Activated B cell treated with CpG ODN at 0.5 μM for 24 hours (primary cell): ENCODE results near the gene IL16. TPM values are rescaled to one million over a fixed set of nuclear protein-coding genes. Genes with fewer than 3 reads are reported as not detected.

Experiments
- ATAC-seq: fragments of 200-7000 bp; cut with Tn5 transposase; one replicate; pipeline ENCODE4 v1.10.0; 2021; ENCODE audit warnings: low read depth, mild to moderate bottlenecking, moderate library complexity
- CTCF ChIA-PET: fragments of 350-600 bp; sonication (Branson Sonifier 250); formaldehyde crosslinking; loops from one replicate; lab custom pipeline; 2021; ENCODE audit warnings: antibody characterized with exemption; lab: Charles Lee
- POLR2A ChIA-PET: fragments of 350-600 bp; sonication (Branson Sonifier 250); formaldehyde crosslinking; loops from one replicate; lab custom pipeline; 2021; ENCODE audit warnings: antibody characterized with exemption; lab: Charles Lee
- DNase-seq: peaks from one replicate; pipeline ENCODE4 v3.0.0; 2022
- H3K27ac Mint-ChIP-seq: one replicate; pipeline ENCODE4 v1.8.0; 2020; ENCODE audit warnings: mixed read lengths
- H3K27me3 Mint-ChIP-seq: one replicate; pipeline ENCODE4 v1.8.0; 2021; ENCODE audit warnings: mixed read lengths
- H3K36me3 Mint-ChIP-seq: one replicate; pipeline ENCODE4 v1.8.0; 2021; ENCODE audit warnings: low read depth, mixed read lengths
- H3K4me1 Mint-ChIP-seq: one replicate; pipeline ENCODE4 v1.8.0; 2021; ENCODE audit warnings: mixed read lengths
- H3K4me3 Mint-ChIP-seq: one replicate; pipeline ENCODE4 v1.8.0; 2020; ENCODE audit warnings: mild to moderate bottlenecking, mixed read lengths
- H3K9me3 Mint-ChIP-seq: one replicate; pipeline ENCODE4 v1.8.0; 2020; ENCODE audit warnings: mixed read lengths
- intact Hi-C: fragments of 100-400 bp; cut with micrococcal nuclease; formaldehyde crosslinking; loops from one replicate; pipeline ENCODE4 v1.15.1; 2024
- total RNA-seq: library from RNA; stranded (reverse); gene quantifications from 2 replicates; pipeline ENCODE4 v1.2.3, GENCODE V29; 2022
- TF ChIP-seq, protein P1 (sequence below): fragments of 200-600 bp; IDR thresholded peaks from one replicate; pipeline ENCODE4 v1.8.0; 2022; ENCODE audit warnings: antibody characterized with exemption, mild to moderate bottlenecking

The IL16 gene
- total RNA-seq, 1 donor from 2014 or later, result 206 TPM

GRCh38 chr15:81255315-81255957 lies 58.8 kb downstream of the IL16 start:
- TF ChIP-seq, protein P1, sequence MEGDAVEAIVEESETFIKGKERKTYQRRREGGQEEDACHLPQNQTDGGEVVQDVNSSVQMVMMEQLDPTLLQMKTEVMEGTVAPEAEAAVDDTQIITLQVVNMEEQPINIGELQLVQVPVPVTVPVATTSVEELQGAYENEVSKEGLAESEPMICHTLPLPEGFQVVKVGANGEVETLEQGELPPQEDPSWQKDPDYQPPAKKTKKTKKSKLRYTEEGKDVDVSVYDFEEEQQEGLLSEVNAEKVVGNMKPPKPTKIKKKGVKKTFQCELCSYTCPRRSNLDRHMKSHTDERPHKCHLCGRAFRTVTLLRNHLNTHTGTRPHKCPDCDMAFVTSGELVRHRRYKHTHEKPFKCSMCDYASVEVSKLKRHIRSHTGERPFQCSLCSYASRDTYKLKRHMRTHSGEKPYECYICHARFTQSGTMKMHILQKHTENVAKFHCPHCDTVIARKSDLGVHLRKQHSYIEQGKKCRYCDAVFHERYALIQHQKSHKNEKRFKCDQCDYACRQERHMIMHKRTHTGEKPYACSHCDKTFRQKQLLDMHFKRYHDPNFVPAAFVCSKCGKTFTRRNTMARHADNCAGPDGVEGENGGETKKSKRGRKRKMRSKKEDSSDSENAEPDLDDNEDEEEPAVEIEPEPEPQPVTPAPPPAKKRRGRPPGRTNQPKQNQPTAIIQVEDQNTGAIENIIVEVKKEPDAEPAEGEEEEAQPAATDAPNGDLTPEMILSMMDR, result no peak
- peaks cover 3% of the 10 kb centered on the region for H3K9me3 Mint-ChIP-seq
- CTCF ChIA-PET, result interaction anchor here (0.6 to 4.6 kb wide), 4 partner anchors 11 to 149 kb away, joined by 3 to 25 read pairs (median 3); no protein-coding TSS in a partner anchor
- DNase-seq (no peak), ATAC-seq (no peak)
- peaks cover 22% of the 10 kb centered on the region for H3K27me3 Mint-ChIP-seq
- H3K27ac Mint-ChIP-seq, result no peak overlapping the region
- H3K36me3 Mint-ChIP-seq, result no peaks in the 10 kb centered on the region
- H3K4me3 Mint-ChIP-seq, result no peak overlapping the region
- POLR2A ChIA-PET, result no interaction called here
- no peaks in the 10 kb centered on the region for H3K4me1 Mint-ChIP-seq
- intact Hi-C loops, result no loop called here

- H3K36me3 Mint-ChIP-seq, result no peaks in the 10 kb centered on the region
- peaks cover 2% of the 10 kb centered on the region for H3K9me3 Mint-ChIP-seq
- H3K4me3 Mint-ChIP-seq, result no peak overlapping the region
- H3K27me3 Mint-ChIP-seq, result peaks cover 22% of the 10 kb centered on the region
- intact Hi-C loops, result no loop called here
- ATAC-seq (no peak), DNase-seq (no peak)
- POLR2A ChIA-PET, result interaction anchor here (0.6 kb wide), 1 partner anchor 47 kb away, joined by 3 read pairs; no protein-coding TSS in a partner anchor
- no peak overlapping the region for H3K27ac Mint-ChIP-seq
- H3K4me1 Mint-ChIP-seq, result no peaks in the 10 kb centered on the region
- TF ChIP-seq, protein P1, result no peak
- CTCF ChIA-PET, result interaction anchor here (4.6 kb wide), 1 partner anchor 10 kb away, joined by 25 read pairs; no protein-coding TSS in a partner anchor
Observed at GRCh38 chr15:81255958-81256320, 59.3 kb downstream of the IL16 start.

GRCh38 chr15:81256916-81257315 lies 60.2 kb downstream of the IL16 start:
- TF ChIP-seq, protein P1, result no peak
- Mint-ChIP-seq H3K36me3 (no peaks in the 10 kb centered on the region), H3K4me1 (no peaks in the 10 kb centered on the region), H3K27me3 (peaks cover 17% of the 10 kb centered on the region), H3K9me3 (no peaks in the 10 kb centered on the region), H3K4me3 (no peak overlapping the region), H3K27ac (no peak overlapping the region)
- ATAC-seq, result no peak
- CTCF ChIA-PET, result interaction anchor here (4.6 kb wide), 1 partner anchor 9 kb away, joined by 25 read pairs; no protein-coding TSS in a partner anchor
- intact Hi-C loops, result no loop called here
- POLR2A ChIA-PET, result no interaction called here
- DNase-seq, result no peak

GRCh38 chr15:81257435-81257834 lies 60.8 kb downstream of the IL16 start:
- Mint-ChIP-seq H3K27me3 (peaks cover 14% of the 10 kb centered on the region), H3K9me3 (no peaks in the 10 kb centered on the region), H3K4me1 (no peaks in the 10 kb centered on the region), H3K4me3 (no peak overlapping the region), H3K27ac (no peak overlapping the region), H3K36me3 (no peaks in the 10 kb centered on the region)
- no peak for DNase-seq
- ChIA-PET CTCF (interaction anchor here (4.6 kb wide), 1 partner anchor 9 kb away, joined by 25 read pairs; no protein-coding TSS in a partner anchor), POLR2A (no interaction called here)
- no peak for ATAC-seq
- TF ChIP-seq, protein P1, result no peak
- intact Hi-C loops, result no loop called here

DNA sequence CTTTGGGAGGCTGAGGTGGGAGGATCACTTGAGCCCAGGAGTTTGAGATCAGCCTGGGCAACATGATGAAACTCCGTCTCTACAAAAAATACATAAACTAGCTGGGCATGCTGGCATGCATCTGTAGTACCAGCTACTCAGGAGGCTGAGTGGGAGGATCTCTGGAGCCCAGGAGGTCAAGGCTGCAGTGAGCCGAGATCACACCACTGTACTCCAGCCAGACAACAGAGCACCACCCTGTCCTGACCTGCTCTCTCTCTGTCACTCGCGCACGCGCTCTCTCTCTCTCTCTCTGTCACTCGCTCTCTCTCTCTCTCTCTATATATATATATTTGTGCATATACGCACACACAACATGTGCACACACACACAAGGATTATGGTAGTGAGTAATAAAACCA lies 61.8 kb downstream of the IL16 start:
- DNase-seq, result no peak
- intact Hi-C loops, result no loop called here
- TF ChIP-seq, protein P1, result no peak
- ChIA-PET CTCF (interaction anchor here (4.6 kb wide), 1 partner anchor 8 kb away, joined by 25 read pairs; no protein-coding TSS in a partner anchor), POLR2A (no interaction called here)
- Mint-ChIP-seq H3K27me3 (peaks cover 9% of the 10 kb centered on the region), H3K36me3 (no peaks in the 10 kb centered on the region), H3K4me3 (no peak overlapping the region), H3K4me1 (no peaks in the 10 kb centered on the region), H3K27ac (no peak overlapping the region), H3K9me3 (no peaks in the 10 kb centered on the region)
- no peak for ATAC-seq
